OCI-LY3 (cell line): ENCODE results near the gene OVCA2.

Experiments
- H2AFZ ChIP-seq: fragments of 200-600, 300-600 bp; shearing (Covaris generic); 2 replicates; pipeline ENCODE4 v1.6.0; 2014; ENCODE audit warnings: antibody characterized with exemption, low read depth, low read length
- H3K27ac ChIP-seq: fragments of 200-600, 300-600 bp; sonication (generic); 2 replicates; pipeline ENCODE4 v1.5.1; 2014; ENCODE audit warnings: mild to moderate bottlenecking, low read length, moderate library complexity, mixed read lengths
- H3K27me3 ChIP-seq: fragments of 200-600, 300-600 bp; sonication (generic); 2 replicates; pipeline ENCODE4 v1.6.1; 2014; ENCODE audit warnings: low read depth, low read length, mixed read lengths
- H3K36me3 ChIP-seq: fragments of 200-600, 300-600 bp; sonication (generic); replicated peaks from 2 replicates; pipeline ENCODE3; 2014; ENCODE audit warnings: low read depth, low read length, mixed read lengths
- H3K4me1 ChIP-seq: fragments of 300-600, 200-600 bp; sonication (generic); 2 replicates; pipeline ENCODE4 v1.6.1; 2014; ENCODE audit warnings: low read length, mixed read lengths
- H3K4me2 ChIP-seq: fragments of 200-600, 300-600 bp; sonication (generic); 2 replicates; pipeline ENCODE4 v1.6.1; 2014; ENCODE audit warnings: low read length, mixed read lengths
- H3K4me3 ChIP-seq: fragments of 300-600, 200-600 bp; sonication (generic); 2 replicates; pipeline ENCODE4 v1.5.1; 2014; ENCODE audit warnings: antibody characterized with exemption, mild to moderate bottlenecking, low read length, moderate library complexity
- H3K79me2 ChIP-seq: fragments of 300-600, 200-600 bp; shearing (Covaris generic); 2 replicates; pipeline ENCODE4 v1.6.1; 2014; ENCODE audit warnings: mild to moderate bottlenecking, low read length, mixed read lengths
- H3K9ac ChIP-seq: fragments of 300-600, 200-600 bp; shearing (Covaris generic); 2 replicates; pipeline ENCODE4 v1.6.0; 2014; ENCODE audit warnings: mild to moderate bottlenecking, low read length, moderate library complexity
- H3K9me3 ChIP-seq: fragments of 200-600, 300-600 bp; shearing (Covaris generic); 2 replicates; pipeline ENCODE4 v1.6.1; 2014; ENCODE audit warnings: low read length, mixed read lengths; ENCODE audit not compliant: insufficient read depth
- H4K20me1 ChIP-seq: fragments of 200-600, 300-600 bp; sonication (generic); 2 replicates; pipeline ENCODE4 v1.6.1; 2016; ENCODE audit warnings: low read length, mixed read lengths; ENCODE audit not compliant: insufficient read depth
- EZH2phosphoT487 ChIP-seq: fragments of 200-600 bp; shearing (Covaris generic); IDR thresholded peaks from 2 replicates; pipeline ENCODE4 v1.6.1; 2018; ENCODE audit warnings: antibody characterized with exemption, mixed run types, low read depth
- TF ChIP-seq, protein P1 (sequence below): fragments of 200-600, 300-600 bp; sonication (generic); IDR thresholded peaks from 2 replicates; pipeline ENCODE4 v1.5.1; 2014; ENCODE audit warnings: antibody characterized with exemption, low read length, low read depth

The OVCA2 gene

DNA sequence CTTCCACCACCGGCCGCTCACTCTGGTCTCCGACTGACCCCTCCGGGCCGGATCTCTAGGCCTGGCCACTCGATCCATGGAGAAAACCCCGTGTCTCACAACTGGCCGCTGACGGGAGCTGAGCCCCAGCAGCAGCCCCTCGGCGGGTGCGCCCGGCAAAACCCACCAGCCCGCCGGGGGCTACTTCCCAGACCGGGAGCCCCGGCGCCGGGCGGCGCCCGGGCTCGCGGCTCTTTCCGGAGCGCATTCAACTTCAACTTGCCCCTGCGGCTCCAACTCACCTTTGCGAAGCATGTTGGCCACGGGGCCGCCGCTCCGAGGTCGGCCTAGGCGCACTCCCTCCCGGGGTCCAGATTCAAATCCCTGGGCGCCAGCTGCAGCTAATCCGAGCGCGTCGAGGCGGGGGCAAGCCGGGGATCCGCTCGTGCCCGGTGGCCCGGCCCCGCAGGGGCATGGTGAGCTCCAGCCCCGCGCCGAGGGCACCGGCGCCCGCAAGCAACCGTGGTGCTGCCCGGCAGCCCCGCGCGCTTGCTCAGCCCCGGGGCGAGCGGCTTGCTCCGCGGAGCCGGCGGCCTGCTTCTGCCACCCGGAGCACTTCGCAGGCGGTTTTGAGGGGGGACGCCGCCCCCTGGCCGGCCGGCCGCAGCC is 17.1 kb upstream of the OVCA2 start:
- H3K9ac ChIP-seq: no peak overlapping the region

DNA sequence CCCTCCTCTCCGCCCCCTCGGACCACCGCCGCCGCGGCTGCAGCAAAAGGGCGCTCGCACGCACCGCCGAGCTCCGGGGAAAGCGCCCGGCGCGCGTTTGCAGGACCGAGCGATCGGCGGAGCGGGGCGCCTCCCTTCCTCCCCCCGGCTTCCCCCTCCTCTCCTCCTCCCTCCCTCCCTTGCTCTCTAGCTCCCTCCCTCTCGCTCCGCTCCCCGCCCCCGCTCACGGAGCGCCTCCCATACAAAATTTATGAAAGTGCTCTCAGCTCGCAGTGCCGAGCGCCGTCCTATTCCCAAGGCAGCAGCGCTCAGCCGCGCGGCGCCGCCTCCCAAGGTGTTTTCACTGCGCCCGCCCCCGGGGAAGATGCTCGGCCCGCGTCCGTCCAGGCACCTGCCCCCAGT is 16.6 kb upstream of the OVCA2 start, which contains the start of gene RTN4RL1:
Gene RTN4RL1, minus strand, starts transcription at position 115 of the 402 bp plus-strand sequence. CDS start 469 bp downstream, outside the sequence.
- Histone ChIP-seq H3K4me1 (peaks cover 17% of the 10 kb centered on the region), H3K9ac (no peak within 1 kb of the TSS), H3K9me3 (no peaks in the 10 kb centered on the region), H3K79me2 (peaks cover 2% of the 10 kb centered on the region; the same call in 1 of the 2 replicates), H3K36me3 (no peaks in the 10 kb centered on the region), H3K27me3 (no peaks in the 10 kb centered on the region), H2AFZ (no peak within 1 kb of the TSS), H3K4me2 (no peak within 1 kb of the TSS), H4K20me1 (no peaks in the 10 kb centered on the region), H3K4me3 (no peak within 1 kb of the TSS), H3K27ac (no peak within 1 kb of the TSS)
- no peak for TF ChIP-seq EZH2phosphoT487
- TF ChIP-seq, protein P1, sequence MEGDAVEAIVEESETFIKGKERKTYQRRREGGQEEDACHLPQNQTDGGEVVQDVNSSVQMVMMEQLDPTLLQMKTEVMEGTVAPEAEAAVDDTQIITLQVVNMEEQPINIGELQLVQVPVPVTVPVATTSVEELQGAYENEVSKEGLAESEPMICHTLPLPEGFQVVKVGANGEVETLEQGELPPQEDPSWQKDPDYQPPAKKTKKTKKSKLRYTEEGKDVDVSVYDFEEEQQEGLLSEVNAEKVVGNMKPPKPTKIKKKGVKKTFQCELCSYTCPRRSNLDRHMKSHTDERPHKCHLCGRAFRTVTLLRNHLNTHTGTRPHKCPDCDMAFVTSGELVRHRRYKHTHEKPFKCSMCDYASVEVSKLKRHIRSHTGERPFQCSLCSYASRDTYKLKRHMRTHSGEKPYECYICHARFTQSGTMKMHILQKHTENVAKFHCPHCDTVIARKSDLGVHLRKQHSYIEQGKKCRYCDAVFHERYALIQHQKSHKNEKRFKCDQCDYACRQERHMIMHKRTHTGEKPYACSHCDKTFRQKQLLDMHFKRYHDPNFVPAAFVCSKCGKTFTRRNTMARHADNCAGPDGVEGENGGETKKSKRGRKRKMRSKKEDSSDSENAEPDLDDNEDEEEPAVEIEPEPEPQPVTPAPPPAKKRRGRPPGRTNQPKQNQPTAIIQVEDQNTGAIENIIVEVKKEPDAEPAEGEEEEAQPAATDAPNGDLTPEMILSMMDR: no peak

More for the DNA sequence above, 17.1 kb upstream of the OVCA2 start:
- TF ChIP-seq, protein P1: no peak
- TF ChIP-seq EZH2phosphoT487: no peak
- H3K36me3 ChIP-seq: no peaks in the 10 kb centered on the region
- H3K4me2 ChIP-seq: no peak overlapping the region
- no peaks in the 10 kb centered on the region for H3K9me3 ChIP-seq
- no peaks in the 10 kb centered on the region for H3K79me2 ChIP-seq
- no peaks in the 10 kb centered on the region for H4K20me1 ChIP-seq
- H2AFZ ChIP-seq: no peak overlapping the region
- no peak overlapping the region for H3K4me3 ChIP-seq
- H3K27me3 ChIP-seq: peaks cover under 1% of the 10 kb centered on the region; the same call in 1 of the 2 replicates
- peaks cover 15% of the 10 kb centered on the region for H3K4me1 ChIP-seq
- H3K27ac ChIP-seq: no peak overlapping the region

DNA sequence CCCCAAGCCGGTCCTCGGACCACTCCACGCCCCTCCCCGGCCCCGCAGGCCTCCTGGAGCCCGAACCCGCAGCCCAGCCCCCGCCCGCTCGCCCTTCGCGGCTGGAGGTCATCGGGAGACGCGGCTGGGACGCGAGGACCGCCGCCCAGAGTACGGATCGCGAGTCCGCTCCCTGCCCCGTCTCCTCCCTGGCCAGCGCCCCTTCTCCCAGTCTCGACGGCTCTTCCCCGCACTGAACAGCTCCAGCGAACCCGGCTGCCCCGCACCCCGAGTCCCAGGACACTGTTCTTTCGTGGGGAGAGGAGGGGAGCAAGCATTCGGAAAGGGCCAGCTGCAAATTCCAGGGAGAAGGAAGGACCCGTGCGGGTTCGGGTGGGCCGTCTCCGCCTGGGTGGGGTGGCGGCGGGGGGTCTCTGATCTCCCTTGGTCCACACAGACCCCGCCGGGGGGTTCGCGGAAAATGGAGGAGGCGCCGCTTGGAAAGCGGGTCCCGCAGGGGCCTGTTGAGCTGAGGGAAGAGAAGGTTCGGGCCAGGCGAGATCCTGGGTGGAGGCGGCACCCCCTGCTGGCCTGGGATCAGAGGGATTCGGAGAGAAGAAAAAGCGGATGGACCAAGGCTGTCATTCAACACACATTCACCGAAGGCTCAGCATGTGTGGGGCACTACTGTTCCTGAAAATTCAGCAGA is 16.1 kb upstream of the OVCA2 start:
- Histone ChIP-seq H3K9ac (no peak overlapping the region), H3K79me2 (peaks cover 7% of the 10 kb centered on the region), H3K4me2 (no peak overlapping the region), H3K4me1 (peaks cover 17% of the 10 kb centered on the region), H3K36me3 (no peaks in the 10 kb centered on the region), H2AFZ (no peak overlapping the region), H4K20me1 (no peaks in the 10 kb centered on the region), H3K9me3 (no peaks in the 10 kb centered on the region), H3K4me3 (no peak overlapping the region), H3K27ac (no peak overlapping the region), H3K27me3 (no peaks in the 10 kb centered on the region)
- TF ChIP-seq, protein P1: no peak
- no peak for TF ChIP-seq EZH2phosphoT487

DNA sequence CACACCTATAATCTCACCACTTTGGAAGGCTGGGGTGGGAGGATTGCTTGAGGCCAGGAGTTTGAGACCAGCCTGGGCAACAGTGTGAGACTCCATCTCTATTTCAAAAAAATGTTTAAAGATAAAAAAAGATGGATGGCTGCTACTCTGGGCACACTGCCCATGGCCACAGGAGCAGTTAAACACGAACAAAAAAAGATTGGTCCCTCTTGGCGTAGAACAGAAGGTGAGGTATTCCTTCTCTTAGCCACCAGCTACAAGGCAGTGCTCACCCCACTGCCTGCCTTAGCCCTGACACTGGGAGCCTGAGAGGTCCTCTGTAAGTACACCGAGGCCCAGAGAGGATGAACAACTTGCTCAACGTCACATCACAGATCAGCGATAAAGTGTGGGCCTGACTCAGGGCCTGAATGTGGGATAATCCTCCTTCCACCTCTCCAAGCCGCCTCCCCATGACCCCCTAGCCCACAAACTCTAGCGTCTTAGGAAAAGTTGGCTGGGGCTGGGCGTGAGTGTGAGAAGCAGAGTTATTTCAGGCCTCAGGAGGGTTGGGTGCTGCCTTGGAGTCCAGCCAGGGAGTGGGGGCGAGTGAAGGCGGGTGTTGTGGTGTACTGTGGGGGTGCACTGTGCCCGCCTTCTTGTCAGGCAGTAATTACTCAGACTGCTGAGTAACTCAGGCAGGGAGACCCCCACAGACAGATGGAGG is 14.1 kb upstream of the OVCA2 start:
- Histone ChIP-seq H2AFZ (no peak overlapping the region), H3K9ac (no peak overlapping the region), H4K20me1 (no peaks in the 10 kb centered on the region)

More for the DNA sequence above, 14.1 kb upstream of the OVCA2 start:
- H3K27me3 ChIP-seq: no peaks in the 10 kb centered on the region
- peaks cover 22% of the 10 kb centered on the region for H3K79me2 ChIP-seq
- no peak overlapping the region for H3K4me2 ChIP-seq
- H3K36me3 ChIP-seq: no peaks in the 10 kb centered on the region
- peaks cover 28% of the 10 kb centered on the region for H3K4me1 ChIP-seq
- H3K4me3 ChIP-seq: no peak overlapping the region
- H3K9me3 ChIP-seq: no peaks in the 10 kb centered on the region
- H3K27ac ChIP-seq: no peak overlapping the region
- TF ChIP-seq EZH2phosphoT487: no peak
- TF ChIP-seq, protein P1: no peak
